GM18499 (cell line): ENCODE measurements around the gene TSPYL2.

ENCODE experiments used
- ATAC-seq: cut with Tn5 transposase; IDR thresholded peaks from one replicate; pipeline ENCODE4 v1.9.1; 2021; ENCODE audit warnings: moderate number of reproducible peaks; ENCODE audit not compliant: insufficient read depth, unreplicated experiment

The TSPYL2 gene

GRCh38 chrX:53081925-53082772, at the start of gene TSPYL2:
Gene TSPYL2 (plus strand): TSS chrX:53082367. CDS start chrX:53082499, 132 bp downstream.
- peak; percentile 81 for ATAC-seq

- no peak for ATAC-seq
These were observed 46.0 kb upstream of the TSPYL2 start for GRCh38 chrX:53036149-53036548.

GRCh38 chrX:53039236-53039635, 42.9 kb upstream of the TSPYL2 start:
- ATAC-seq: no peak

- no peak for ATAC-seq
These were observed 37.2 kb upstream of the TSPYL2 start for GRCh38 chrX:53044995-53045394.

GRCh38 chrX:53047228-53047627, 34.9 kb upstream of the TSPYL2 start:
- no peak for ATAC-seq

- ATAC-seq: no peak
These were observed 33.7 kb upstream of the TSPYL2 start, which contains the start of gene GPR173 for GRCh38 chrX:53048169-53049126. Gene GPR173 (plus strand): TSS chrX:53048789. CDS start chrX:53076622, 27,833 bp downstream.

- ATAC-seq: no peak
These were observed 33.0 kb upstream of the TSPYL2 start for GRCh38 chrX:53049127-53049517.

GRCh38 chrX:53050841-53051240, 31.3 kb upstream of the TSPYL2 start:
- ATAC-seq: no peak

- ATAC-seq: no peak
These were observed 26.8 kb upstream of the TSPYL2 start for GRCh38 chrX:53055244-53055849.

- ATAC-seq: no peak
These were observed 25.9 kb upstream of the TSPYL2 start for GRCh38 chrX:53056292-53056691.

GRCh38 chrX:53065104-53065503, 17.1 kb upstream of the TSPYL2 start:
- ATAC-seq: no peak

GRCh38 chrX:53071064-53071463, 11.1 kb upstream of the TSPYL2 start:
- ATAC-seq: no peak

GRCh38 chrX:53071604-53072417, 10.4 kb upstream of the TSPYL2 start:
- peak; percentile 67 for ATAC-seq

GRCh38 chrX:53072418-53073114, 9.6 kb upstream of the TSPYL2 start:
- ATAC-seq: no peak

GRCh38 chrX:53073115-53073586, 9.0 kb upstream of the TSPYL2 start:
- no peak for ATAC-seq

- ATAC-seq: no peak
These were observed 7.2 kb upstream of the TSPYL2 start for GRCh38 chrX:53075011-53075410.

GRCh38 chrX:53076671-53077070, 5.5 kb upstream of the TSPYL2 start:
- no peak for ATAC-seq

GRCh38 chrX:53077207-53078197, 4.7 kb upstream of the TSPYL2 start:
- no peak for ATAC-seq
